ENCODE results near the gene ITGAX.
"Not testable (repeated sequence)": the region's sequence is repeated elsewhere in the genome, so short reads cannot be mapped to it uniquely, and the experiment has no call there.

Gene ITGAX

GRCh38 chr16:31332544-31332943 lies 22.4 kb upstream of the ITGAX start:
- H3K4me1 ChIP-seq = no peaks in the 10 kb centered on the region

GRCh38 chr16:31333686-31334649 lies 21.0 kb upstream of the ITGAX start:
- Histone ChIP-seq H3K4me1 (no peaks in the 10 kb centered on the region), H3K27me3 (ENCODE audit: low read depth) (no peaks in the 10 kb centered on the region), H3K4me3 (no peak overlapping the region), H3K9me3 (no peaks in the 10 kb centered on the region), H3K36me3 (replicated peaks) (no peaks in the 10 kb centered on the region)
- in situ Hi-C loops (cut with MboI; ENCODE audit: low sequenced_read_pairs) = no loop called here
- DNase-seq (ENCODE audit: low spot score in 2 of 2) = peak in 1 of 2 experiments; percentile 29

More at GRCh38 chr16:31332544-31332943, 22.4 kb upstream of the ITGAX start:
- no peak for DNase-seq (ENCODE audit: low spot score in 2 of 2)
- Histone ChIP-seq H3K9me3 (no peaks in the 10 kb centered on the region), H3K36me3 (replicated peaks) (no peaks in the 10 kb centered on the region), H3K4me3 (no peak overlapping the region), H3K27me3 (ENCODE audit: low read depth) (no peaks in the 10 kb centered on the region)
- in situ Hi-C loops (cut with MboI; ENCODE audit: low sequenced_read_pairs) = no loop called here

- Histone ChIP-seq H3K36me3 (replicated peaks) (no peaks in the 10 kb centered on the region), H3K9me3 (no peaks in the 10 kb centered on the region), H3K4me3 (no peak overlapping the region), H3K4me1 (no peaks in the 10 kb centered on the region), H3K27me3 (ENCODE audit: low read depth) (no peaks in the 10 kb centered on the region)
- no peak for DNase-seq (ENCODE audit: low spot score in 2 of 2)
- in situ Hi-C loops (cut with MboI; ENCODE audit: low sequenced_read_pairs) = no loop called here
These were observed 20.0 kb upstream of the ITGAX start for GRCh38 chr16:31334934-31335333.

- Histone ChIP-seq H3K9me3 (no peaks in the 10 kb centered on the region), H3K27me3 (ENCODE audit: low read depth) (no peaks in the 10 kb centered on the region), H3K4me1 (no peaks in the 10 kb centered on the region), H3K4me3 (no peak overlapping the region), H3K36me3 (replicated peaks) (no peaks in the 10 kb centered on the region)
- in situ Hi-C loops (cut with MboI; ENCODE audit: low sequenced_read_pairs) = no loop called here
- no peak for DNase-seq (ENCODE audit: low spot score in 2 of 2)
These were observed 19.5 kb upstream of the ITGAX start for GRCh38 chr16:31335431-31335830.

GRCh38 chr16:31338166-31338685 lies 16.8 kb upstream of the ITGAX start:
- peak in 1 of 2 experiments; percentile 3 for DNase-seq (ENCODE audit: low spot score in 2 of 2)
- H3K27me3 ChIP-seq (ENCODE audit: low read depth); H3K9me3 ChIP-seq; H3K4me3 ChIP-seq; in situ Hi-C loops (cut with MboI; ENCODE audit: low sequenced_read_pairs); H3K4me1 ChIP-seq; H3K36me3 ChIP-seq (replicated peaks): not testable (repeated sequence)

GRCh38 chr16:31344712-31345111 lies 10.3 kb upstream of the ITGAX start:
- H3K27me3 ChIP-seq (ENCODE audit: low read depth) = no peaks in the 10 kb centered on the region
- H3K9me3 ChIP-seq = no peaks in the 10 kb centered on the region
- no peak for DNase-seq (ENCODE audit: low spot score in 2 of 2)
- in situ Hi-C loops (cut with MboI; ENCODE audit: low sequenced_read_pairs) = no loop called here
- H3K36me3 ChIP-seq (replicated peaks) = no peaks in the 10 kb centered on the region
- no peaks in the 10 kb centered on the region for H3K4me1 ChIP-seq
- H3K4me3 ChIP-seq = no peak overlapping the region

GRCh38 chr16:31347445-31347844 lies 7.5 kb upstream of the ITGAX start:
- no peaks in the 10 kb centered on the region for H3K9me3 ChIP-seq
- in situ Hi-C loops (cut with MboI; ENCODE audit: low sequenced_read_pairs) = no loop called here
- H3K36me3 ChIP-seq (replicated peaks) = no peaks in the 10 kb centered on the region
- no peaks in the 10 kb centered on the region for H3K4me1 ChIP-seq
- no peaks in the 10 kb centered on the region for H3K27me3 ChIP-seq (ENCODE audit: low read depth)
- no peak overlapping the region for H3K4me3 ChIP-seq
- no peak for DNase-seq (ENCODE audit: low spot score in 2 of 2)

GRCh38 chr16:31348579-31348978 lies 6.4 kb upstream of the ITGAX start:
- H3K9me3 ChIP-seq = no peaks in the 10 kb centered on the region
- no peaks in the 10 kb centered on the region for H3K27me3 ChIP-seq (ENCODE audit: low read depth)
- in situ Hi-C loops (cut with MboI; ENCODE audit: low sequenced_read_pairs) = no loop called here
- no peaks in the 10 kb centered on the region for H3K36me3 ChIP-seq (replicated peaks)
- no peaks in the 10 kb centered on the region for H3K4me1 ChIP-seq
- no peak for DNase-seq (ENCODE audit: low spot score in 2 of 2)
- H3K4me3 ChIP-seq = no peak overlapping the region

- Histone ChIP-seq H3K4me3 (no peak overlapping the region), H3K36me3 (replicated peaks) (no peaks in the 10 kb centered on the region), H3K9me3 (no peaks in the 10 kb centered on the region), H3K27me3 (ENCODE audit: low read depth) (no peaks in the 10 kb centered on the region), H3K4me1 (no peaks in the 10 kb centered on the region)
- in situ Hi-C loops (cut with MboI; ENCODE audit: low sequenced_read_pairs) = no loop called here
- no peak for DNase-seq (ENCODE audit: low spot score in 2 of 2)
These were observed 4.5 kb upstream of the ITGAX start for GRCh38 chr16:31350275-31351005.

- no peak overlapping the region for H3K4me3 ChIP-seq
- no peaks in the 10 kb centered on the region for H3K36me3 ChIP-seq (replicated peaks)
- in situ Hi-C loops (cut with MboI; ENCODE audit: low sequenced_read_pairs) = no loop called here
- no peaks in the 10 kb centered on the region for H3K27me3 ChIP-seq (ENCODE audit: low read depth)
- H3K4me1 ChIP-seq = no peaks in the 10 kb centered on the region
- no peak for DNase-seq (ENCODE audit: low spot score in 2 of 2)
- no peaks in the 10 kb centered on the region for H3K9me3 ChIP-seq
These were observed 3.6 kb upstream of the ITGAX start for GRCh38 chr16:31351246-31351941.

GRCh38 chr16:31351942-31352325 lies 3.0 kb upstream of the ITGAX start:
- in situ Hi-C loops (cut with MboI; ENCODE audit: low sequenced_read_pairs) = no loop called here
- DNase-seq (ENCODE audit: low spot score in 2 of 2) = no peak
- Histone ChIP-seq H3K4me1 (no peaks in the 10 kb centered on the region), H3K4me3 (no peak overlapping the region), H3K27me3 (ENCODE audit: low read depth) (no peaks in the 10 kb centered on the region), H3K9me3 (no peaks in the 10 kb centered on the region), H3K36me3 (replicated peaks) (no peaks in the 10 kb centered on the region)

GRCh38 chr16:31352376-31353115 lies 2.4 kb upstream of the ITGAX start:
- Histone ChIP-seq H3K4me3 (no peak overlapping the region), H3K4me1 (no peaks in the 10 kb centered on the region), H3K27me3 (ENCODE audit: low read depth) (no peaks in the 10 kb centered on the region), H3K36me3 (replicated peaks) (no peaks in the 10 kb centered on the region), H3K9me3 (no peaks in the 10 kb centered on the region)
- in situ Hi-C loops (cut with MboI; ENCODE audit: low sequenced_read_pairs) = no loop called here
- no peak for DNase-seq (ENCODE audit: low spot score in 2 of 2)

GRCh38 chr16:31355431-31356100 lies 590 bp downstream of the ITGAX start:
- Histone ChIP-seq H3K36me3 (replicated peaks) (no peaks in the 10 kb centered on the region), H3K4me3 (no peak overlapping the region), H3K27me3 (ENCODE audit: low read depth) (no peaks in the 10 kb centered on the region), H3K9me3 (no peaks in the 10 kb centered on the region), H3K4me1 (no peaks in the 10 kb centered on the region)
- DNase-seq (ENCODE audit: low spot score in 2 of 2) = no peak
- in situ Hi-C loops (cut with MboI; ENCODE audit: low sequenced_read_pairs) = no loop called here
